Natural killer cell treated with Interleukin-12 subunit alpha and Interleukin-12 subunit beta and Interleukin-15 and Interleukin-18, amount 100 ng/mL, for 72 hours (primary cell): ENCODE measurements around the gene SLC24A2. TPM values are rescaled to one million over a fixed set of nuclear protein-coding genes. Genes with fewer than 3 reads are reported as not detected.

ENCODE experiments used
- ATAC-seq, 2 donors: fragments of 150-1000 bp; cut with Tn5 transposase in 1 of 2; sonication (Bioruptor Pico), chemical (Tn5 transposase) in 1 of 2; 2 replicates each; pipeline ENCODE4 v1.10.0; 2021
- DNase-seq: peaks from one replicate; pipeline ENCODE4 v3.0.0; 2022; ENCODE audit warnings: low spot score
- H3K27ac Mint-ChIP-seq, 2 donors: 1 replicate in 1 of 2; 2 replicates in 1 of 2; pipeline ENCODE4 v1.8.0; 2022; ENCODE audit warnings: mixed read lengths in 2 of 2, mild to moderate bottlenecking in 1 of 2, moderate library complexity in 1 of 2
- H3K27me3 Mint-ChIP-seq, 2 donors: 1 replicate in 1 of 2; 2 replicates in 1 of 2; pipeline ENCODE4 v1.8.0; 2022; ENCODE audit warnings: mixed read lengths in 2 of 2
- H3K36me3 Mint-ChIP-seq: one replicate; pipeline ENCODE4 v1.8.0; 2022; ENCODE audit warnings: mixed read lengths
- H3K4me1 Mint-ChIP-seq, 2 donors: 1 replicate in 1 of 2; 2 replicates in 1 of 2; pipeline ENCODE4 v1.8.0; 2022; ENCODE audit warnings: low read depth in 2 of 2, mixed read lengths in 2 of 2, mild to moderate bottlenecking in 1 of 2
- H3K4me3 Mint-ChIP-seq: one replicate; pipeline ENCODE4 v1.8.0; 2022; ENCODE audit warnings: mixed read lengths
- H3K9me3 Mint-ChIP-seq: 2 replicates; pipeline ENCODE4 v1.8.0; 2022; ENCODE audit warnings: mixed read lengths
- total RNA-seq, 2 donors: library from RNA; stranded (reverse); gene quantifications; one replicate each; pipeline ENCODE4 v1.2.3, GENCODE V29; 2022

Gene SLC24A2
- total RNA-seq, 2 donors from 2014 or later = not detected

DNA sequence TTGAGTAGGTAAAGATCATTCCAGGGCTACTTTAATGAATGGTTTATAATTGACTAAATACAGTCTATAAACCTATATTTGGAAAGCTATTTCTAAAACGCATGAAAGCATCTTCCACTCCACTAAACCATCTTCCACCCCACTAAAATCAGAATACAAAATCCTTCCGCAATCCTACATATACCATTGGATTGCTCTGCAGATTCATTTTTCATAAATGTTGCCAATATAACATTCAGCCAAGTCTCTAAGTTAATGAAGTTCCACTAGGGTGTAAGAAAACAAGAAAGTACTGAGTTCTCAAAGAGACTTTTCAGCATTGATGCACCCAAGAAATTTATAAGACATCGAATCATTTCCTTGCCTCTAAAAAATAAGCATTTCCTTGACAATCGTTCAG, 4.7 kb downstream of the SLC24A2 start:
- peaks cover 2 to 22% of the 10 kb centered on the region in 2 donors for H3K27me3 Mint-ChIP-seq
- H3K9me3 Mint-ChIP-seq = no peaks in the 10 kb centered on the region
- H3K4me1 Mint-ChIP-seq = no peaks in the 10 kb centered on the region
- DNase-seq = no peak
- H3K36me3 Mint-ChIP-seq = no peaks in the 10 kb centered on the region
- H3K27ac Mint-ChIP-seq = no peak overlapping the region
- no peak overlapping the region for H3K4me3 Mint-ChIP-seq
- no peak for ATAC-seq

DNA sequence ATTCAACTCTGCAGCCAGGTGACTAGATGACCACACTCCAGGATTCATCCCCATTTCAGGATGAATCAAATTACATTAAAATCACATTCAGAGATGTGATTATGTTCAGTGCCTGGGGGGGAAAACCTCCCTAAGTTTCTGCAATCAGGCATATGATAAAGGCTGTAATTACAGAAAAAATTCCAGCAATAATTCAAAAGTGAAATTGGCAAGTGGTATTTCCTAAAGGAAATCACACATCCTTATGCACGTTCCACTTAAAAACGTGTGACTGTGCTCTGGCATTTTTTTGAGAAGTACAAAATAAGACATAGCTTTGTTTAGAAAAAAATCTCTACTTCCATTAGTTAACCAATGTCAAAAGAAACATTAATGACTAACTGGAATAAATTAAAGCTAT, 5.3 kb downstream of the SLC24A2 start:
- H3K27me3 Mint-ChIP-seq = peaks cover 0 to 26% of the 10 kb centered on the region in 2 donors
- no peak for DNase-seq
- H3K27ac Mint-ChIP-seq = no peak overlapping the region
- no peak for ATAC-seq
- H3K36me3 Mint-ChIP-seq = no peaks in the 10 kb centered on the region
- no peaks in the 10 kb centered on the region for H3K4me1 Mint-ChIP-seq
- no peaks in the 10 kb centered on the region for H3K9me3 Mint-ChIP-seq
- no peak overlapping the region for H3K4me3 Mint-ChIP-seq

DNA sequence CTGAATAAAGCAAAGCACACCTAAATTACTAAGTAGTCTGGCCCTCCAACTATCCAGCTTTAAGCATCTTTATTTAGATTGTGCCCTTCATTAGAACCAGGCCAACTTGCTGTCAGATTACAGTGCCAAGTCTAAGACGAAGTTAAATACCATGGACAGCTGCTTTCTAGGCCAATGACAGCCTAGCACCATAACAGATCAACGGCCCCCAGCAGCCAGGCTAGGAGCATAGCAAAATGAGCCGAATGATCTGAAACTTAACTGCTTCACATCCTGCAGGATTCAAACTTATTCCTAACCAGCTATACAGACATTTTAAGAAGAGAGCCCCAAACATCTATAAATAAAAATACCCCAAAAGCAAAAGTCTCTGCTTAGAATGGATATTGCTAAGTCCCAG, 6.8 kb downstream of the SLC24A2 start:
- no peaks in the 10 kb centered on the region for H3K36me3 Mint-ChIP-seq
- H3K4me1 Mint-ChIP-seq = no peaks in the 10 kb centered on the region
- no peak overlapping the region for H3K27ac Mint-ChIP-seq
- ATAC-seq (no peak), DNase-seq (no peak)
- no peak overlapping the region for H3K4me3 Mint-ChIP-seq
- H3K9me3 Mint-ChIP-seq = no peaks in the 10 kb centered on the region
- peaks cover 0 to 27% of the 10 kb centered on the region in 2 donors for H3K27me3 Mint-ChIP-seq

DNA sequence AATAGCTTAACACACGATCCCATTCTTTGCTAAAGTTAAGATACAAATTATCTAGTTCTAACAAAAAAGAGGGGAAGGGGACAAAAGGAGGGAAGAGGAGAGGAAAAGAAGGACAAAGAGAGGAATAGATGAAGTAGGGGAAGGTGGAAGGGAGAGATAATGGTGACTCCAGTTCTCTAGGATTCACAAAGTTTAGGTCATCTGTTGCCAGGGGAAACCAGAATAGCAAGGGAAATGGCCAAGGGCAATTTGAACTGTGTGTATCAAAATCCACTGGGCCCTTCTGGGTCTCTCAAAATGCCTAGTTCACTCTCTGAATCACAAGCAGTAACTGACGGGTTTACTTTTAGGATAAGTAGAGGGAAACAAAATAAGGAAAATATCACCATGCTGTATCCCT, 7.6 kb downstream of the SLC24A2 start:
- H3K27ac Mint-ChIP-seq = no peak overlapping the region
- DNase-seq = no peak
- H3K4me3 Mint-ChIP-seq = no peak overlapping the region
- no peaks in the 10 kb centered on the region for H3K4me1 Mint-ChIP-seq
- peaks cover 0 to 27% of the 10 kb centered on the region in 2 donors for H3K27me3 Mint-ChIP-seq
- no peak for ATAC-seq
- H3K9me3 Mint-ChIP-seq = no peaks in the 10 kb centered on the region
- H3K36me3 Mint-ChIP-seq = no peaks in the 10 kb centered on the region

DNA sequence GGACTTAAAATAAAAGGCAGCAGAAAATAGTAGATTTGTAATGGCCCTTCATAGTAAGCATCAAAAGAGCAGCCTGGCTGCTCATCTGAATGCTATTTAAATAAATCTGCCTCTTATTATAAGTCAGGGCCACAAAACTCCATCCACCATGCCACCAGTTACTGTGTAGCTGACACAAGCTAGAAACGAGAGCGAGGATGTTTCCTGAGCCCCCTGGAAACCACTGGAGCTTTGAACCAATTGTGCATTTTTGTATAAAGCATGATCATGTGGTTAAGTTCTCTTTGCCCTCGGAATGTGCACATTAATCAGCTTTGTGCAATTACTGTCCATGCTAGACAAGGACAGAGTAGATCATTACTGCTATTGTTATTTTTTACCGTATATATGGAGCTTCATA, 17.4 kb downstream of the SLC24A2 start:
- ATAC-seq (no peak), DNase-seq (no peak)
- H3K9me3 Mint-ChIP-seq = peaks cover 5% of the 10 kb centered on the region
- no peak overlapping the region for H3K27ac Mint-ChIP-seq
- no peaks in the 10 kb centered on the region for H3K27me3 Mint-ChIP-seq
- H3K36me3 Mint-ChIP-seq = no peaks in the 10 kb centered on the region
- H3K4me3 Mint-ChIP-seq = no peak overlapping the region
- H3K4me1 Mint-ChIP-seq = no peaks in the 10 kb centered on the region

DNA sequence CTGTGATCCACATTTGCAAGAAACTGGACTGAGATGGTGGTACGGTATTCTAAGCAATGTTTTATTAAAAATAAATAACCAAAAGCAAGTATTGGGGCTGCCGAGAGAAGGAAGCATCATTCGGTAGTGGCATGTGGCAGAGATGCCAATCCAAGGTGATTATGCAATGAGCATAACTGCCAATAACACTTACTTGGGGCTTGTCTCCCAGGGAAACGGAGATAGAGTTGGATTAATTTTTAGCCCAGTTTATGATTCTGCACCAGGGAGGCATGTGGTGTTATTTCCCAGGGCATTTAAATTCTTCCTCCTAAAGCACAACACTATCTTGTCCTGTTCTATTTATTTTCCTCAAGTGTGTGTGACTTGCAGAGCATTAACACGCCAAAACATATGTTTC, 17.9 kb downstream of the SLC24A2 start:
- Mint-ChIP-seq H3K4me3 (no peak overlapping the region), H3K9me3 (peaks cover 5% of the 10 kb centered on the region), H3K27me3 (peaks cover 0 to 3% of the 10 kb centered on the region in 2 donors), H3K27ac (no peak overlapping the region), H3K4me1 (no peaks in the 10 kb centered on the region), H3K36me3 (peaks cover 2% of the 10 kb centered on the region)
- DNase-seq (no peak), ATAC-seq (no peak)

DNA sequence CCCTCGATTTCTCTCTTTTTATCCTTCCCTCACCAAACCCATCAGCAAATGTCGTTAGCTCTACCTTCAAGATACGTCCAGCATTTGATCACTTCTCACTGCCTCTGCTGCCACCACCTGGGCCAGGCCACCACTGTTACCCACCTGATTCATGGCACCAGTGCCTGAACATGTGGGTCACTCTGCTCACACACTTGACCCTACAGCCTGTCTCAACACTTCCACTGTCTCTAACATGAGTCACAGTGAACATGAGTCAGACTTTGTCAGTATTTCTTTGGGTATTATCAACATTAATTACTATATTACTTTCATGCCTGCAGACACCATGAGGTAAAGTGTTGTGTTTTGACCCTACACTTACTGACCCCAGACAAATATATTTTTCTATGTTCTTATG, 19.6 kb downstream of the SLC24A2 start:
- H3K9me3 Mint-ChIP-seq = peaks cover 16% of the 10 kb centered on the region
- peak in 1 of 2 donors; percentile 60 for ATAC-seq
- no peak overlapping the region for H3K4me3 Mint-ChIP-seq
- no peak for DNase-seq
- no peaks in the 10 kb centered on the region for H3K4me1 Mint-ChIP-seq
- H3K27me3 Mint-ChIP-seq = peaks cover 0 to 7% of the 10 kb centered on the region in 2 donors
- no peak overlapping the region for H3K27ac Mint-ChIP-seq
- peaks cover 20% of the 10 kb centered on the region for H3K36me3 Mint-ChIP-seq

DNA sequence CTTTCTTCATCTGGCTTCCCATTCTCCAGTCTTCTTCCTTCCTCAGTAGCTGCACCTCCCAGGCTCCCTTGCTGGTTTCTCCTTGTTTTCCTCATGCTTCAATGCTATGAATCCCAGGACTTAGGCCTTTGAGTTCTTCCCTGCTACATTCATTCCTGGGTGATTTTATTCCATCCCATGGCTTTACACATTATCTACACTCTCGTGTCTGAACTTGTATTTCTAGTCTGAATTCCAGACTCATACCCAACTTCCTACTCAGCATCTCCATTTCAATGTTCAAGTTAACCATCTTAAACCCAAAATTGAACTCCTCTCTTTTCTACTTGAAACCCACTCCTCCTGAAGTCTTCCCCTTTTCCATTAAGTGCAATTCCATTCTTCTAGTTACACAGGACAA, 20.0 kb downstream of the SLC24A2 start:
- DNase-seq = no peak
- no peak for ATAC-seq
- H3K27ac Mint-ChIP-seq = no peak overlapping the region
- H3K27me3 Mint-ChIP-seq = peaks cover 0 to 7% of the 10 kb centered on the region in 2 donors
- H3K9me3 Mint-ChIP-seq = peaks cover 16% of the 10 kb centered on the region
- no peaks in the 10 kb centered on the region for H3K4me1 Mint-ChIP-seq
- H3K4me3 Mint-ChIP-seq = no peak overlapping the region
- H3K36me3 Mint-ChIP-seq = peaks cover 21% of the 10 kb centered on the region

DNA sequence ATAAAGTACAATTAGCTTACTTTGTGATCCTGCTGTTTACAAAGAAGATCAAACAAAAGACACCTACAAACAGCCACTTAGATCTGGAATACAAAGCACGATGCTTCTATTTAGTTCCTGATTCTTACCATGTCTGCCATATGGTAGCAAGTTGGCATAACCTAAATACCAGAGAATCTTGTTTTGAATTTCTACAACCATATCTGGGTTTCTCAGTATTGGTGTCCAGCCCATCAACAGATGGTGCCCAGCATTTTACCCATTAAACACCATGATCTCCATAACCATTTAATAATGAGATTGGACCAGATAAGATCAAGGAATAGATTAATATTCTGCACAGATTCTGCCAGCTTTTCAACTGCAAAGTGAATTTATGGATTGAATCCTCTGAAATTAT, 29.8 kb downstream of the SLC24A2 start:
- H3K9me3 Mint-ChIP-seq = no peaks in the 10 kb centered on the region
- ATAC-seq = no peak
- H3K4me1 Mint-ChIP-seq = no peaks in the 10 kb centered on the region
- no peaks in the 10 kb centered on the region for H3K27me3 Mint-ChIP-seq
- H3K4me3 Mint-ChIP-seq = no peak overlapping the region
- H3K27ac Mint-ChIP-seq = no peak overlapping the region
- DNase-seq = no peak
- no peaks in the 10 kb centered on the region for H3K36me3 Mint-ChIP-seq

DNA sequence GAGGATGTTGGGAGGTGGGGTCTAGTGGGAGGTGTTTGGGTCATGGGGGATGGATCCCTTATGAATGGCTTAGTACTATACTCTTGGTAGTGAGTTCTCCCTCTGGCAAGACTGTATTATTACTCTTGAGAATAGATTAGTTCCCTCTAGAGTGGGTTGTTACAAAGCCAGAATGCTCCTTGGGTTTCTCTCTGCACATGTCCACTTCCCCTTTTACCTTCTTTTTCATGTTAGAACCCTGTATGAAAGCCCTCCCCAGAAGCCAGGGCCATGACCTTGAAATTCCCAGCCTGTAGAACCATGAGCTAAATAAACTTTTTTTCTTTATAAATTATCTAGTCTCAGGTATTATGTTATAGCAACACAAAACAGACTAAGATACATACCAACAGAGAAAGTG, 31.1 kb downstream of the SLC24A2 start:
- Mint-ChIP-seq H3K9me3 (no peaks in the 10 kb centered on the region), H3K27ac (no peak overlapping the region), H3K4me3 (no peak overlapping the region), H3K36me3 (no peaks in the 10 kb centered on the region), H3K27me3 (no peaks in the 10 kb centered on the region), H3K4me1 (no peaks in the 10 kb centered on the region)
- ATAC-seq (no peak), DNase-seq (no peak)

DNA sequence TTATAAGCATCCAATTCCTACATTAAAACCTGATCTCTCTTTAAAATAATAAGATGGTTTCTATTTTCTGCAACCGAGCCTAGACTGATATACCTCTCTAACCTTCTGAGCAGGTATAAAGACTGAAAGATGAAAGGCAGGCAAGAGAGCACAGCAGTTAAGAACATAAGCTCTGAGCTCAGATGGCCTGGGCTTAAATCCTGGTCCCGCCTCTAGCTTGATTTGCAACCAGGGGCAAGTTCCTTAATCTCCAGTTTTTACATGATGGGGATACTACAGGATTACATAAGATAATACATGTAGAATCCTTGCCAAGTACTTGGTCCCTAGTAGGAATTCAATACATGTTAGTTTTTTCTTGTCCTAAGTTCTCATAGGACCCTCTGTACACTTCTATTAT, 33.9 kb downstream of the SLC24A2 start:
- Mint-ChIP-seq H3K4me1 (peaks cover 0 to 7% of the 10 kb centered on the region in 2 donors), H3K27me3 (no peaks in the 10 kb centered on the region), H3K9me3 (peaks cover 2% of the 10 kb centered on the region), H3K27ac (no peak overlapping the region), H3K36me3 (no peaks in the 10 kb centered on the region), H3K4me3 (no peak overlapping the region)
- DNase-seq (no peak), ATAC-seq (no peak)

DNA sequence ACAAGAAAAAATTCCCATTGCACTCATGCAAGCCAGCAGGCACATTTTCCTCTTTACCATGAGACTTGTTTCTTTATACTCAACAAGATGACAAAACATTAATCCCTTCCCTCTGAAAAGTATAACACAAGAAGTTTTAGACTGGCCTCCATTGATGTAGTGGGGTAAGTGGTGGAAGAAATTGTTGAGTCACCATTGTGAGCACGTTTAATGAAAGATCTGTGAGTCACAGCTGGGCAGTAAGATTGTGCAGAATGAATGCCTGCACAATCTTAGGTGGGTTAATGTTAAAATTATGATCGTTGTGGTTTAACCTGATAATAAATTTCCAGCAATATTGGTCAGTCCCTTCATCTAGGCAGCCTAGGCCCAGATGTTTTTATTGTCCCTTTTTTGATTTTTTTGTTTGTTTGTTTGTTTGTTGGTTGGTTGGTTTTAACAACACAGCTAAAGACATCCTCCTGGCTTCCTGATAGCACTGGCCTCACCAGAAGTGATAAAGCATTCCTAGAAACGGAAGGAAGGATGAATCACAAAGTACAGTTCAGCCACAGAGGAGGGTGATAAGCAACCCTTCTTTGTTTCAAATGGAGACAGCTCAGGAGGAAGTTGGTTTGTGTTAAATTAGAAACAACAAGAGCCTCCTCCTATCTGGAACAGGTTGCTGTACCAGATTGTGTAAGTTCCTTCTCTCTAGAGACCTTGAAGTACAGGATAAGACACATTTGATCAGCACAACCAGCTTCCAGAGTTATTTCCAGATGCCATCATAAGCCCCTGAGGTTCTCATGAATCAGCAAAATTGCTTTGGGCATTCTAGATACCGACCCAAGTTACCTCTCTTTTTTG, 40.3 kb downstream of the SLC24A2 start:
- H3K27ac Mint-ChIP-seq = peak overlapping the region in 1 of 2 donors; percentile 83
- H3K4me3 Mint-ChIP-seq = peak overlapping the region; percentile 38
- peaks cover 0 to 2% of the 10 kb centered on the region in 2 donors for H3K27me3 Mint-ChIP-seq
- DNase-seq = no peak
- H3K9me3 Mint-ChIP-seq = peaks cover 2% of the 10 kb centered on the region
- H3K36me3 Mint-ChIP-seq = no peaks in the 10 kb centered on the region
- ATAC-seq = peak; percentile 48 to 89
- H3K4me1 Mint-ChIP-seq = peaks cover 0 to 35% of the 10 kb centered on the region in 2 donors

DNA sequence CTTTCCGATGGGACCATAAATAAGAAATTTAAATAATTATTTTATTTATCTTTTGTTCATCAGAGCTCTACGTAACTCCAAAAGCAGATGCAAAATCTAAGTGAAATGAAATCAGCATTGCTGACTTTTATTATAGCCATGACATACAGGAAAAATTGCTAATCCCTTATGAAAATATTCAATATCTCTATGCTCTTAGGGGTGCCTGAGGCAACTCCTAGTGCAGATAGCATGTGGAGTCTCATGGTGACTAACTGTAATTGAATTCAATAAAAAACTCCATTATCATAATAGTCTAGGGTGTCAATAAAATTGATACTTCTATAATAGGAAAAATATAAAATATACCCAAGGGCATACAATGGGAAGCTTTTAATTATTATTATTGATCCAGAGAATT, 42.6 kb downstream of the SLC24A2 start:
- no peak overlapping the region for H3K4me3 Mint-ChIP-seq
- no peak overlapping the region for H3K27ac Mint-ChIP-seq
- peaks cover 0 to 35% of the 10 kb centered on the region in 2 donors for H3K4me1 Mint-ChIP-seq
- H3K36me3 Mint-ChIP-seq = no peaks in the 10 kb centered on the region
- no peaks in the 10 kb centered on the region for H3K9me3 Mint-ChIP-seq
- DNase-seq (no peak), ATAC-seq (no peak)
- H3K27me3 Mint-ChIP-seq = peaks cover 0 to 2% of the 10 kb centered on the region in 2 donors

DNA sequence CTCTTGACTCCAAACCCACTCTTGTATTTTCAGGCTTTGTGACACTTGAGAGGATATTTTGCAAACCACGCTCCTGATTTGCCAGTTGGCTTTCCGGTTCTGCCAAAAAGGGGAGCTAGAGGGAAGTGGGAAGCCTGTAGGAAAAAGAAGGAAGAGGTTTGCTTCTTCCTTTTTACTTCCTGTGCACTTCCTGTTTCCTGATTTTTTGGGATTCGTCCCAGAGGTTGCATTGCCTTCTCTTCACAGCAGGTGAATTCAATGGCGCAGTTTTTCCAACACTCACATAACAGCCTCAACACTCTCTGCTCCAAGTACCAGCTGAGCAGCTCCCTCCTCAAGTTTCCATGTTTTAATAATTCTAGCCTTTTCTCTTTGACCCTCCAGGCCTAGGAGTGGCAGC, 47.7 kb downstream of the SLC24A2 start:
- no peaks in the 10 kb centered on the region for H3K4me1 Mint-ChIP-seq
- no peaks in the 10 kb centered on the region for H3K27me3 Mint-ChIP-seq
- H3K9me3 Mint-ChIP-seq = peaks cover 3% of the 10 kb centered on the region
- DNase-seq (no peak), ATAC-seq (no peak)
- no peaks in the 10 kb centered on the region for H3K36me3 Mint-ChIP-seq
- no peak overlapping the region for H3K4me3 Mint-ChIP-seq
- H3K27ac Mint-ChIP-seq = no peak overlapping the region
